ENCODE results near the gene MROH7. TPM values are rescaled to one million over a fixed set of nuclear protein-coding genes. Genes with fewer than 3 reads are reported as not detected.

The MROH7 gene
- total RNA-seq, 1 experiment from 2014 or later, result 0.13 TPM

GRCh38 chr1:54671985-54672608 lies 30.5 kb downstream of the MROH7 start:
- no peak for TF ChIP-seq NFE2L1 (CRISPR knock-in tag; IDR thresholded peaks at IDR 0.05)
- peak; percentile 87 for TF ChIP-seq CTCF (IDR thresholded peaks at IDR 0.05)
- TF ChIP-seq NR2C2 (CRISPR knock-in tag; IDR thresholded peaks at IDR 0.05), result no peak
- no peak for TF ChIP-seq USF2 (CRISPR knock-in tag; IDR thresholded peaks at IDR 0.05)
- ChIA-PET POLR2A (no interaction called here), CTCF (interaction anchor here (1.0 to 3.7 kb wide), 2 partner anchors 10 to 120 kb away, joined by 3 to 12 read pairs; no protein-coding TSS in a partner anchor)
- Mint-ChIP-seq H3K27ac (no peak overlapping the region), H3K4me3 (no peak overlapping the region), H3K27me3 (ENCODE audit: low read depth) (no peaks in the 10 kb centered on the region; the same call in 1 of the 2 replicates), H3K4me1 (no peaks in the 10 kb centered on the region), H3K9me3 (no peaks in the 10 kb centered on the region), H3K36me3 (no peaks in the 10 kb centered on the region)
- DNase-seq (ENCODE audit: low spot score), result peak; percentile 86
- peak; percentile 95 for ATAC-seq

DNA sequence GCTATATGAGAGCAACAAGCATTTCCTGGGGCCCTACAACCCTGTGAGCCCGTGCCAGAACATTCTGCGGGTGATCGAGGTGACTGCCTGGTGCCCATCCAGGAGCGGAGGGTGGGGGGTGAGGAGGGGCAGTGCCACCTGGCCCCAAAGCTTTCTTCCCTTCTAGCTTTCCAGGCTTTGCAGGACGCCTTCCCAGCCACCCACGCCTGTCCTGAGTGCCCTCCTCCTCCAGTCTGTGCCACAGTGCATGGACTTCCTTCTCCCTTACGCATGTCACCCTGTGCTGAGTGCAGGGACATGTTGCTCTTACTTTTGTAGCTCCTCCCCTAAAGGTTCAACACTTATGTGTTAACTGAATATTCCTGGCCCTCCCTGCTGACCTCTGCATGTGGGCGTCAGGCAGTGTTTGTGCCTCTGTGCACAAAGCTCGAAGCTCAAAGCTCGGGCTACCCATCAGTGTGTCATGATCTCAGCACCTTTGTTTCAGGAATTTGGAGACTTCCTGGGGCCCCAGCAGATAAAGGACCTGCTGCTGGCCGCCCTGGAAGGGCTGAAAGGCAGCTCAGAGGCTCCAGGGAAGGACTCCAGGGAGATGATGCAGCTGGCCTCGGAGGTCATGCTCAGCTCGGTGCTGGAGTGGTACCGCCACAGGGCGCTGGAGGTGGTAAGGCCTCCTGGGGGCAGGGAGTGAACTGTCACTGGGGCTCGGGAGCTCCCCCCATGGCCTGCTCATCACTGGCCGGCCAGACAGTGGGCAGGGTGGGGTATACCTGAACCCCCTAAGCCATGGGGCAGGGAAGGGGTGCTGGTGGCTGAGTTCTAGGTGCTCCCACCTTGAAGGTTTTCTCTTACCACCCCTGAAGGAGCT lies 37.4 kb downstream of the MROH7 start:
- Mint-ChIP-seq H3K27ac (peak overlapping the region; percentile 18; the same call in 1 of the 2 replicates), H3K4me1 (peaks cover 10% of the 10 kb centered on the region), H3K4me3 (no peak overlapping the region), H3K27me3 (ENCODE audit: low read depth) (peaks cover 3% of the 10 kb centered on the region; the same call in 1 of the 2 replicates), H3K9me3 (no peaks in the 10 kb centered on the region), H3K36me3 (no peaks in the 10 kb centered on the region)
- ChIA-PET POLR2A (interaction anchor here (0.5 kb wide), 1 partner anchor 93 kb away, joined by 4 read pairs; no protein-coding TSS in a partner anchor), CTCF (interaction anchor here (1.4 to 2.5 kb wide), 3 partner anchors 113 to 131 kb away, joined by 4 to 10 read pairs (median 8); partner anchors contain the start of genes ACOT11 and TTC22)
- no peak for DNase-seq (ENCODE audit: low spot score)
- ATAC-seq, result no peak; the same call in 1 of the 2 replicates
- TF ChIP-seq TCF7 (CRISPR knock-in tag; IDR thresholded peaks at IDR 0.05; ENCODE audit: low read depth) (no peak), HMGXB4 (CRISPR knock-in tag; IDR thresholded peaks at IDR 0.05) (no peak), TP53 (CRISPR knock-in tag; IDR thresholded peaks at IDR 0.05) (no peak), ZNF423 (CRISPR knock-in tag; IDR thresholded peaks at IDR 0.05) (no peak), IRF2 (CRISPR knock-in tag; IDR thresholded peaks at IDR 0.05; ENCODE audit: borderline replicate concordance, low read depth) (no peak), ARID4B (CRISPR knock-in tag; IDR thresholded peaks at IDR 0.05; ENCODE audit: borderline replicate concordance) (no peak), OVOL2 (CRISPR knock-in tag; IDR thresholded peaks at IDR 0.05; ENCODE audit: borderline replicate concordance) (no peak), MYBL2 (CRISPR knock-in tag; IDR thresholded peaks at IDR 0.05) (no peak), TEAD1 (CRISPR knock-in tag; IDR thresholded peaks at IDR 0.05) (no peak), CREB1 (CRISPR knock-in tag; IDR thresholded peaks at IDR 0.05) (no peak), GRHL2 (CRISPR knock-in tag; IDR thresholded peaks at IDR 0.05; ENCODE audit: insufficient replicate concordance, severe bottlenecking) (no peak), SOX15 (CRISPR knock-in tag; IDR thresholded peaks at IDR 0.05) (no peak)
- TF ChIP-seq, protein P1, sequence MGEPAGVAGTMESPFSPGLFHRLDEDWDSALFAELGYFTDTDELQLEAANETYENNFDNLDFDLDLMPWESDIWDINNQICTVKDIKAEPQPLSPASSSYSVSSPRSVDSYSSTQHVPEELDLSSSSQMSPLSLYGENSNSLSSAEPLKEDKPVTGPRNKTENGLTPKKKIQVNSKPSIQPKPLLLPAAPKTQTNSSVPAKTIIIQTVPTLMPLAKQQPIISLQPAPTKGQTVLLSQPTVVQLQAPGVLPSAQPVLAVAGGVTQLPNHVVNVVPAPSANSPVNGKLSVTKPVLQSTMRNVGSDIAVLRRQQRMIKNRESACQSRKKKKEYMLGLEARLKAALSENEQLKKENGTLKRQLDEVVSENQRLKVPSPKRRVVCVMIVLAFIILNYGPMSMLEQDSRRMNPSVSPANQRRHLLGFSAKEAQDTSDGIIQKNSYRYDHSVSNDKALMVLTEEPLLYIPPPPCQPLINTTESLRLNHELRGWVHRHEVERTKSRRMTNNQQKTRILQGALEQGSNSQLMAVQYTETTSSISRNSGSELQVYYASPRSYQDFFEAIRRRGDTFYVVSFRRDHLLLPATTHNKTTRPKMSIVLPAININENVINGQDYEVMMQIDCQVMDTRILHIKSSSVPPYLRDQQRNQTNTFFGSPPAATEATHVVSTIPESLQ (CRISPR knock-in tag; IDR thresholded peaks at IDR 0.05), result no peak
- TF ChIP-seq, protein P2, sequence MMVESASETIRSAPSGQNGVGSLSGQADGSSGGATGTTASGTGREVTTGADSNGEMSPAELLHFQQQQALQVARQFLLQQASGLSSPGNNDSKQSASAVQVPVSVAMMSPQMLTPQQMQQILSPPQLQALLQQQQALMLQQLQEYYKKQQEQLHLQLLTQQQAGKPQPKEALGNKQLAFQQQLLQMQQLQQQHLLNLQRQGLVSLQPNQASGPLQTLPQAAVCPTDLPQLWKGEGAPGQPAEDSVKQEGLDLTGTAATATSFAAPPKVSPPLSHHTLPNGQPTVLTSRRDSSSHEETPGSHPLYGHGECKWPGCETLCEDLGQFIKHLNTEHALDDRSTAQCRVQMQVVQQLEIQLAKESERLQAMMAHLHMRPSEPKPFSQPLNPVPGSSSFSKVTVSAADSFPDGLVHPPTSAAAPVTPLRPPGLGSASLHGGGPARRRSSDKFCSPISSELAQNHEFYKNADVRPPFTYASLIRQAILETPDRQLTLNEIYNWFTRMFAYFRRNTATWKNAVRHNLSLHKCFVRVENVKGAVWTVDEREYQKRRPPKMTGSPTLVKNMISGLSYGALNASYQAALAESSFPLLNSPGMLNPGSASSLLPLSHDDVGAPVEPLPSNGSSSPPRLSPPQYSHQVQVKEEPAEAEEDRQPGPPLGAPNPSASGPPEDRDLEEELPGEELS (CRISPR knock-in tag; IDR thresholded peaks at IDR 0.05), result no peak

All from WTC11 (cell line).